ENCODE results near the gene MATN1. TPM values are rescaled to one million over a fixed set of nuclear protein-coding genes. Genes with fewer than 3 reads are reported as not detected.

MATN1 gene
- polyA plus RNA-seq, 3 donors, result 0.07 TPM; not detected in 2

DNA sequence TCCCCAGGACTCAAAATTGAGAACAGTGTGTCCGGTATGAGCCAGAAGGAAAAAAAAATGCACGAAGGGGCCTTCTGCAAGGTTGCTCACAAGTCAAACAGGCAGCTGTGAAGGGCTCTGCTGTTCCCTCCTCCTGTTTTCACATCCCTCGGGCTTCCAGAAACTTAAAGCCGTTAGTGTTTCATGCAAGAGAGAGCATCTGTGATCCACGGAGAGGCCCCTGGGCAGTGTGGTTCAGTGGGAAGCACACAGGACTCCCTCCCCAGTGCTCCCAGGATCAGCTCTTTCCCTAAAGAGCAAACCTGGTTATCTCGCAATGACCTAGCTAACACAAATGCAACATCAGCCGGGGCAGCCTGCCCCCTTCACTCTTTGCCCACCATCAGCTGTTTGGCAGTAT is 2.9 kb upstream of the MATN1 start:
- no peak overlapping the region for H3K27ac Mint-ChIP-seq
- H3K9me3 ChIP-seq (replicated peaks in 1 of 2; ENCODE audit: control insufficient read depth in 1 of 2, insufficient read depth in 1 of 2, low read length in 2 of 2), result no peaks in the 10 kb centered on the region
- no peak overlapping the region for H3K4me2 ChIP-seq (replicated peaks; ENCODE audit: extremely low read depth, low read length, poor library complexity, severe bottlenecking)
- peaks cover 0 to 2% (median 0%) of the 10 kb centered on the region in 3 donors for H3K27me3 Mint-ChIP-seq (ENCODE audit: low read depth in 3 of 3)
- no peaks in the 10 kb centered on the region for H3K79me2 ChIP-seq (ENCODE audit: insufficient read depth, low read length)
- TF ChIP-seq, protein P1, sequence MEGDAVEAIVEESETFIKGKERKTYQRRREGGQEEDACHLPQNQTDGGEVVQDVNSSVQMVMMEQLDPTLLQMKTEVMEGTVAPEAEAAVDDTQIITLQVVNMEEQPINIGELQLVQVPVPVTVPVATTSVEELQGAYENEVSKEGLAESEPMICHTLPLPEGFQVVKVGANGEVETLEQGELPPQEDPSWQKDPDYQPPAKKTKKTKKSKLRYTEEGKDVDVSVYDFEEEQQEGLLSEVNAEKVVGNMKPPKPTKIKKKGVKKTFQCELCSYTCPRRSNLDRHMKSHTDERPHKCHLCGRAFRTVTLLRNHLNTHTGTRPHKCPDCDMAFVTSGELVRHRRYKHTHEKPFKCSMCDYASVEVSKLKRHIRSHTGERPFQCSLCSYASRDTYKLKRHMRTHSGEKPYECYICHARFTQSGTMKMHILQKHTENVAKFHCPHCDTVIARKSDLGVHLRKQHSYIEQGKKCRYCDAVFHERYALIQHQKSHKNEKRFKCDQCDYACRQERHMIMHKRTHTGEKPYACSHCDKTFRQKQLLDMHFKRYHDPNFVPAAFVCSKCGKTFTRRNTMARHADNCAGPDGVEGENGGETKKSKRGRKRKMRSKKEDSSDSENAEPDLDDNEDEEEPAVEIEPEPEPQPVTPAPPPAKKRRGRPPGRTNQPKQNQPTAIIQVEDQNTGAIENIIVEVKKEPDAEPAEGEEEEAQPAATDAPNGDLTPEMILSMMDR (IDR thresholded peaks at IDR 0.05), result no peak
- H3K9ac ChIP-seq (ENCODE audit: insufficient read depth, low read length, poor library complexity, severe bottlenecking), result no peak overlapping the region
- no peak overlapping the region for H2AFZ ChIP-seq (ENCODE audit: insufficient read depth, low read depth, low read length, poor library complexity, severe bottlenecking)
- no peaks in the 10 kb centered on the region for H3K36me3 ChIP-seq (replicated peaks in 1 of 2; ENCODE audit: control insufficient read depth in 1 of 2, insufficient read depth in 2 of 2, low read length in 2 of 2)
- H3K27ac ChIP-seq (ENCODE audit: low read depth in 1 of 2, low read length in 2 of 2), result no peak overlapping the region
- no peak overlapping the region for H3K4me3 ChIP-seq (replicated peaks in 1 of 3; ENCODE audit: low read depth in 2 of 3, low read length in 3 of 3)
- H3K36me3 Mint-ChIP-seq, result peaks cover 7 to 15% of the 10 kb centered on the region in 2 donors
- no peaks in the 10 kb centered on the region for H3K27me3 ChIP-seq (ENCODE audit: control insufficient read depth in 2 of 2, insufficient read depth in 2 of 2, low read length in 2 of 2)
- peaks cover 19% of the 10 kb centered on the region for H3K4me1 Mint-ChIP-seq
- no peaks in the 10 kb centered on the region for H3K9me3 Mint-ChIP-seq
- intact Hi-C loops (cut with micrococcal nuclease), result no loop called here
- WGBS (ENCODE audit: insufficient coverage), result 91% methylated on average over 6 of the region's 7 CpGs
- DNase-seq, result no peak
- no peak overlapping the region for H3K4me3 Mint-ChIP-seq
- H4K20me1 ChIP-seq (ENCODE audit: insufficient read depth, low read length), result peaks cover 37% of the 10 kb centered on the region
- peaks cover 18 to 23% of the 10 kb centered on the region in 2 donors for H3K4me1 ChIP-seq (ENCODE audit: control insufficient read depth in 1 of 2, insufficient read depth in 2 of 2, low read length in 2 of 2)

DNA sequence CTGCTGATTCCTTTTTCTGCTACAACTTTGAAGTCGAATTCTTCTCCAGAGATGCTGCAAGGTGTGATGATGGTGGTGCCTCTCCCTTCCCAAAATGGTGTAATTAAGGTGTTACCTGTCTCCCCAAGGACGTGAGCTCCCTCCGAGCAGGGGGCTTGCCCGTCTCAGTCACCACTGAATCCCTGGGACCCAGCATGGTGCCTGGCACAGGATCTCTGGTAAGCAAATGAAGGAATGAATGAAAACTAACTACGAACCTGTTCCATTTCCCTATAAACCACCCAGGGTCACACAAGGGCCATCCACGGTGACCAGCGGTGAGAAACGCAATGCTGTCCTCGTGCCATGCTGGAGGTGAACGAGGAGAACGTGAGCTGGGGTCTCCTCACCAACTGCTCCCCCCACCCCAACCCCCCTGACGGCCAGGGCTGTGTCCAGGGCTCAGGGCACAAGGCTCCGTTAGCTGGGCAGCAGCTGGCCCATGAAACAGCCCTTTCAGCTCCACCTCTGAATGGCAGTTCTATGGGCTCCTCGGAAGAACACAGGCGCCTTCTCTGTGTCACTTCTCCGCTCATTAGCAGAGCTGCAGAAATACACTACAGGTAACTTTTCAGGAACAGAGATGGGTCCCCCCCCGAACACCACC is 2.2 kb upstream of the MATN1 start:
- Histone ChIP-seq H4K20me1 (ENCODE audit: insufficient read depth, low read length) (peaks cover 31% of the 10 kb centered on the region), H3K4me2 (replicated peaks; ENCODE audit: extremely low read depth, low read length, poor library complexity, severe bottlenecking) (no peak overlapping the region), H3K36me3 (replicated peaks in 1 of 2; ENCODE audit: control insufficient read depth in 1 of 2, insufficient read depth in 2 of 2, low read length in 2 of 2) (no peaks in the 10 kb centered on the region), H3K9me3 (replicated peaks in 1 of 2; ENCODE audit: control insufficient read depth in 1 of 2, insufficient read depth in 1 of 2, low read length in 2 of 2) (no peaks in the 10 kb centered on the region), H3K9ac (ENCODE audit: insufficient read depth, low read length, poor library complexity, severe bottlenecking) (no peak overlapping the region), H2AFZ (ENCODE audit: insufficient read depth, low read depth, low read length, poor library complexity, severe bottlenecking) (no peak overlapping the region), H3K79me2 (ENCODE audit: insufficient read depth, low read length) (no peaks in the 10 kb centered on the region), H3K4me3 (replicated peaks in 1 of 3; ENCODE audit: low read depth in 2 of 3, low read length in 3 of 3) (no peak overlapping the region), H3K27me3 (ENCODE audit: control insufficient read depth in 2 of 2, insufficient read depth in 2 of 2, low read length in 2 of 2) (no peaks in the 10 kb centered on the region), H3K4me1 (ENCODE audit: control insufficient read depth in 1 of 2, insufficient read depth in 2 of 2, low read length in 2 of 2) (peaks cover 17 to 21% of the 10 kb centered on the region in 2 donors), H3K27ac (ENCODE audit: low read depth in 1 of 2, low read length in 2 of 2) (no peak overlapping the region)
- H3K4me3 Mint-ChIP-seq, result no peak overlapping the region
- peaks cover 7 to 10% of the 10 kb centered on the region in 2 donors for H3K36me3 Mint-ChIP-seq
- H3K27ac Mint-ChIP-seq, result no peak overlapping the region
- H3K27me3 Mint-ChIP-seq (ENCODE audit: low read depth in 3 of 3), result peaks cover 0 to 2% (median 0%) of the 10 kb centered on the region in 3 donors
- intact Hi-C loops (cut with micrococcal nuclease), result no loop called here
- no peak for DNase-seq
- 95% methylated on average over 9 of the region's 17 CpGs for WGBS (ENCODE audit: insufficient coverage)
- no peaks in the 10 kb centered on the region for H3K9me3 Mint-ChIP-seq
- TF ChIP-seq, protein P1 (IDR thresholded peaks at IDR 0.05), result no peak
- peaks cover 16% of the 10 kb centered on the region for H3K4me1 Mint-ChIP-seq

Data from CD14-positive monocyte (primary cell).